Activated T-helper 1 cell treated with anti-CD3 and anti-CD28 coated beads, Interleukin-2, amount 50 U/mL, for 16 hours (primary cell): Measurements from ENCODE around the gene ACACA.

Experiments
- DNase-seq, 2 donors: peaks; one replicate each; pipeline ENCODE4 v3.0.0-alpha.2; 2020; ENCODE audit warnings: low read depth in 1 of 2, low spot score in 1 of 2

Gene ACACA

DNA sequence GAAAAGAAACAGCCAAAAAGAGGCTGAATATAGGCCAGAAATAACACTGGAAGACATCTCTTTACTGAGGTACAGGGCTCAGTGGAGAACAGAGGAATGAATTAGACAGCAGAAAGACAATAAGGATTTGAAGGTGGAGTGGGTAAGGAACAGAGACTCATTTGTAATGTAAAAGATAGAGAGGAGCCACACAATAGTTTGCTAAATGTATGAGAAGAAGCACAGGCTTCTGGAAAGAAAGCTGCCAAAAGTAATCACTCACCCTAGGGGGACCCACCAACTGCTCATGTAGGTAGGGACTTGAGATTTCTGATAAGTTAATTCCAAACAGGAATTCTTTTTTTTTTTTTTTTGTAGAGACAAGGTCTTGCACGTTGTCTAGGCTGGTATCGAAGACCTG, 271.1 kb downstream of the ACACA start:
- no peak for DNase-seq

DNA sequence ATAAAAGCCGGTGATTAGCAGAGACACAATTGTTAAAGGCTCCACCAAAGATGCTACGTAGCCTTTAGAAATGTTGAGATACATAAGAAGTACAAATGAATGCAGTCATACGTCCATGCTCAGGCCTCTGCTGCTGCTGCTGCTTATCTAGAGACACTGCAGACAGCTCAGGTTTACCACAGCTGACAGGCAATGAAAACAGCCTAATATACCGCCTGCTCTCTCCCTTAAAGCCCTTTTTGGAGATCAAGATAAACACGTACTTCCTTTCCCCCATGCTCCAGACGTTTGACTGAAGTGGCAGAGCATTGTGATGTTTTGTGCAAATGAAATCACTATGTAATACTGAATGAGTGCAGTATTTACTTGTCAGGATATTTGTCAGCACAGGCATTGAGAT, 272.6 kb downstream of the ACACA start:
- DNase-seq = no peak

DNA sequence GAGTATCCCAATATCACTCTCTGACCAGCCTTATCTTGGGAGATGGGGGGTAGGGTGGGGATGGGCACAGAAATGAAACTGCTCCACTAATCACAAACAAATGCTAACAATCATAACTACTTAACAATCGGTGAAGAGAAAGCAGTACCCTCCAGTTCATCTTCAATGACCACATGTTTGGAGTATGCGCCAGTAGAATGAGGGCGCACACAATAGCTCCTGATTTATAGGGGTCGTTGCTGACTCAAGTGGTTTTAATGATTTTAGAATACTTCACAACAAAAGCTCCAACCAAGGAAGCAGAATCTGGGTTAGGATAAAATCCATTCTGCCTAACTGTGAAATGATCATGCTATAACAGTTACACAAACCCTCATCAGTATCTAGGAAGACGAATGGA, 273.5 kb downstream of the ACACA start:
- DNase-seq = no peak

DNA sequence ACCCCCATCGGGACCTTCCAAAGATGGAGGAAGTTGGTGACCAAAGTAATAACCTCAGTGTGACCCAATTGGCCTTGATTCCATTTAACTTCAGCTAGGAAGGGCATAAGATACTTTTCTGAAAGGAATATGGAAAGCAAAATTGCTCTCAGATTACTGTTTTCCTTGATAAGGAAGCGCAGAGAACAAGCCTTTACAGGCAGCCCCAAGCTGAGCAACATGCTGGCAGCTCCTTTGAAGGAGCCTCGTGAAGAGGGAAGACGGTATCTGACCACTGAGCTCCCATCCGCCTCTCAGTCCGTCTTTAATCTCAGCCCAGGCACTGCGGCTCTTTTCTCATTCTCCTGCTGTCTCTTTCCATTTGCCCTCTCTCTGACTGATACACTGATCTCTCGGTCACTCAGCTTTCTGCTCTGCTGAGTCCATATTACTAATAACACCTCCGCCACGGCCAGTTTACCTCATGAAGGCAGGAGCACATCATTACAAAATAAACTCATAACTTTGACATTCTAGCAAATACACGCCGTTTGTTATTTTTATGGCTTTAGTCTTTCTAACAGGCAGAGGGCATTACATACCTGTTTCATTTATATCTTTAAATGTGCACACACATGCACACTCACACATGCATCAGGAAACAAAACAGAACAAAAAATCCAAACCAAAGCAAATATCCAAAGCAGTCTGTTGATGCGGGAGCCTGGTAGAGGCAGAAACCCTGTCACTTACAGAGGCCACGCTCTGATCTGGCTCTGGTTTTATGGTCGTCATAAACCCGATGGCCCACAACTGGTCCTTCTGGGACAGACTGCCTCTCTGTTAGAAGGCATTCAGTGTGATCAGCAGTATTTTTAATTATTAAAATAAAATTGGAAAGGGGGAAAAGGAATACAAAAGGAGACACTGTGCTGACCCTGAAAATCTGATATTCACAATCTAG, 274.7 kb downstream of the ACACA start:
- no peak for DNase-seq

DNA sequence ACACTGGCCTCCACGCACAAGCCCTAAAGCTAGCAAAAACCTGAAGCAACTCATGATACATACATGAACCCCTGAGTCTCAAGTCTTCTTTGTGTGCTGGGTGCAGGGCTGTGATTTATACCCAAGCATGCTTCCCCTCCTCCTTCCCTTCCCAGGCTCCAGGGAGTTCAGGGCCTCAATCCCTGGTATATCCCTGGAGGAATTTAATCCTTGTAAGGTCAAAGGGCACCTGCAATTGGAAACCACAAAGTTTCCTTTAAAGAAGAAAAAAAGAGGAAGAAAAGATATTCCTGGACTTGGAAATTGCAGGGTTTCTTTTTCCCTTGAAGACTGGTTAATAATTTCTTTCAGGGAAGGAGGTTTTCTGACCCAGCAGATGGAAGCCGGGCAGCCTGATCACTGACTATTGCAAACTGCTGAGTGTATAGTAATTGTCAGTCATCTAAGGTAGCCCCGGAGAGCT, 275.6 kb downstream of the ACACA start:
- DNase-seq = no peak

DNA sequence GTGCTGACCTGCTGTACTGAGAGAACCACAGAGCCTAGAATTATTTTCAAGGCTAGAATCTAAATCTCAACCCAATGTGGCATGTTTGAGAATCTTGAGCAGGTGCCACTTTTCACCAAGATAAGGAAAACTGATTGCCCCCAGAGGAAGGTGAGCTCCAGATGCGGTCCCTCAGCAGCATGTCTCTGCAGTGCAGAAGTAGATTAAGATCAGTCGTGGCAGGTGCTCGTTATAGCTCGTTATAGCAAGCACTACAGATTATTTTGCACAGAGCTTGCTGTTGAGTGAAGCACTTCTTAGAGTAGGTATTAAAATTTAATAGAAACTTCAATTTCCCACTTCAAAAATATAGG, 281.8 kb downstream of the ACACA start:
- no peak for DNase-seq

DNA sequence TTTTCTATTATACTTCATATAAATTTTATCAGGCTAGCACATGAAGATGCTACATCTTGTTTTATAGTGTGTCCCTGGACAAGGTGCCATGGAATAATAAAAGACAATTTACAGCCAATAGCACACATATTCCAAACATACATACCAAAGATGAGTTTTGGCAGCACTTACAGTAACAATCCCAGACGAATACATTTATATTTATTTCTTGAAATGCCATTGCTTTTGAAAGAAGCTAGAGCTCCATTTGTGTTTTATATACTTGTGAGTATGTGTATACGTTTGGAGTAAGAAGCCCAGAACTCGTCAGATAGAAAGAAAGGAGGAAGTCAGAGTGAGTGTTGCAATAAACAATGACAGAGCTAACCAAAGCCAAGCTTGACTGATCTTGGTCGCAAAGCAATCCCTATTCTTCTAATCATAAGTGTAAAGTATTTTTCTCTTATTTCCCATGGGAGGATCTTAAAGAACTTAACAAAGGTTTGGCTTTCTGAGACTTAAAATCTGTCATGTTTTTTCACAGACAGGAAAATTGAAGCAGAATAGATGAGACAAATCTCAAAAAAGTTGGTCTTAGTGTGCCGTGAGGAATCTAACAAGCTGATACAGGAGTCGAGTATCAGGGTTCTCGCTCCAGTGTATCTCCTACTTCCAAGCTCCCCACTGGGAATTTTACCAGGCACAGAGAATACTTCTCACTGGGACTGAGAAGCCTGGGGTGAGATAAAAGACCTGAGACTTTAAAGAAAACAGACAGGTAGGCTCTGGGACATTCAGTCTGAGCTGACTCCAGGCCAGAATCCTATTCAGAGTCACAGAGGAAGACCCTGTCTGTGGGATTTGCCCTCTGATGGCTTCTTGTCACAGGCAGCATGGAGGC, 282.5 kb downstream of the ACACA start:
- DNase-seq = no peak

DNA sequence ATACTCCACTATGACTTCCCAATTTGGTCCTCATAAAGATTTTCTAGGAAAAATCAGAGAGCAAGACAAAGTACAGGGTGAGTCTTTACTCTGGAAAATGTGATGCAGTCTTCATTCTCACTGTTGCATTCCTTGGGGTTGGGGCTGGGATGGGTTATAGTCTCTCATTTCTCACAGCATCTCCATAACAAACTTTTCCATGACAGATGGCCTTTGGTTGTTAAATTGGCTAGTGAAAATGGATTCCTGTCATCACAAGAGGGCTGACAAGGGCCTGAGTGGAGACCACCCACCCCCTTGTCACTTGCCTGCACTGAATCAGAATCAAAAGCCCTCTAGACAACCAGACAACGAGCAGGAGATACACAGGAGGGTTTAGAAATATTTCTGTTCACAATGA, 283.2 kb downstream of the ACACA start:
- DNase-seq = no peak

DNA sequence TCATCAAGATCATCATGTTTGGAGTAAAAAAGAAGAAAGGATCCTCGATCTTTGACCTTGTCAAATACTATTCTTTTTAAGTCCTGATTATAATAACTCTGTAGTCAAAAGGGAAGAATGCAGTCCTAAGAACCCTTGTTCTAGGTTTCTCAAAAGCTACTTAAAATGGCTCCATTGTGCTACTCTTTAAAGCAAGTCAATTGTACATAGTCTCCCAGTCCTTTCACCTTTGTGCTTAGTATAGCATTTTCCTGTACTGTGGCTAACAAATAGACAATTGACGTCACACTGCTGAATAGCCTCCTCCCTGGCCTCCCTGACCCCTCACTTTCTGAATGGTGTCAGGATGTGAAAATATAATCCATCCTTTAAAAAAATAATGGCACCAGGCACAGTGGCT, 285.0 kb downstream of the ACACA start:
- DNase-seq = no peak

DNA sequence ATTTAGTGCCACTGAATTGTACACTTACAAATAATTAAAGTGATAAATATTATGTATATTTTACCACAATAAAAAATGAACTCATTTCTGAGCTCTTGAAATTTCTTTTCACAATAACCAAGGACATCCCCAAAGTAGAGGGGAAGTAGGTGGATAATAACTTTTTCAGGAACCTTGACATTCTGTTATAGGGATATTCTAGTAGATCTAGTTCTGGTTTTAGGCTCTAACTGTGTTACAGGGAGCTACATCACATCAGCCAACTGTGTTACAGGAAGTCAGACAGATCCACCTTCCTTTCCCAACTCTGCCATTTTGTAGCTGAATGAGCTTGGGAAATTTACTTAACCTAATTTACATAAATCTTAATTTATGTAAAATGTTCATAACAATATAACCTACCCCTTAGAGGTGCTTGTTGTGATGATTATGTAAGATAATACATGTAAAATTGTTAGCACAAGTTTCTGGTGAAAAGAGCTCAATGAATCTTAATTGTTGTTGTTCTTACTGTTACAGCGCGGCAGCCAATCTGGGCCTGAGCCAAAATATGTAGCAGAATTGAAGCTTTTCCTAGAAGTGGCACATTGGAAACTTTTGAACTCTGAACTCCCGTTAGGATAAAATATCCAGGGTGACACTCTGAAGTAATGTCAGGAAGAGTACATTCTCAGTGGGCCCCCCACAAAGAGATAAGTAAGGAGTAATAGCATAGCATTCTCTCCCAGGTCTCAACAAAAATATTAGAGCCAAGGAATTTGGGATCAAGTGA, 288.1 kb downstream of the ACACA start:
- no peak for DNase-seq

DNA sequence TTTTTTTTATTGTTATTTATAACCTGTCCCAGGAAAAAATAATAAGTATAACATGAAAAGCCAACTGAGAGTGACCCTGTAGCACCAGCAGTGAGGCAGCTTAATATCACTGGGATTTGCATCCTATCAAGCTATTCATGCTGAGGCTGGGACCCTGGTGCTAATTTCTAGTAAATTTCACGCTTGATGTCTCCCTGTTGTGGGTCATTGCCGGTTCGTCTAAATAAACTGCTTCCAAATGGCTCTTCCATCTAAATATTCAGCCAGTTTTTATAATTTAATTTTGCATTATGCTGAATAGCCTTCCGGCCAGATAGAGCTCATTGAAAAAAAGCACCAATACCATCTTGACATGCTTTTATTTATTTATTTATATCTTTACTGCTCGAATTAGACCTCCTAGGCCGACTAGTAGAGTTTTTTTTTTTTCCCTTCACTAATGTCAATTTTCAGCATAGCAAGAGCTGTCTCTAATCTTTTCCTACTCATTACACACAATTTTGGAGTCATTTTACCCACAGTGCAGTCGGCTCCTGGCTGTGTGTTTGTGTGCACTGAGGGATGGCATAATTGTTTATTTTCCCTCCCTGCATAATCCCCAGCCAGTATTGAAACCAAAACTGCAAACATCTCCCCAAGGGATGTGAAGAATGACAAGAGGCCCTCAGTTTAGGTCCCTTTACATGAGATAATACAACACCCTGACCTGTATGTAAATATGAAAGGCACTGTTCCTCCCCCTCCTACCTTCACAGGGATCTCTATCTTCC, 289.1 kb downstream of the ACACA start:
- no peak for DNase-seq

DNA sequence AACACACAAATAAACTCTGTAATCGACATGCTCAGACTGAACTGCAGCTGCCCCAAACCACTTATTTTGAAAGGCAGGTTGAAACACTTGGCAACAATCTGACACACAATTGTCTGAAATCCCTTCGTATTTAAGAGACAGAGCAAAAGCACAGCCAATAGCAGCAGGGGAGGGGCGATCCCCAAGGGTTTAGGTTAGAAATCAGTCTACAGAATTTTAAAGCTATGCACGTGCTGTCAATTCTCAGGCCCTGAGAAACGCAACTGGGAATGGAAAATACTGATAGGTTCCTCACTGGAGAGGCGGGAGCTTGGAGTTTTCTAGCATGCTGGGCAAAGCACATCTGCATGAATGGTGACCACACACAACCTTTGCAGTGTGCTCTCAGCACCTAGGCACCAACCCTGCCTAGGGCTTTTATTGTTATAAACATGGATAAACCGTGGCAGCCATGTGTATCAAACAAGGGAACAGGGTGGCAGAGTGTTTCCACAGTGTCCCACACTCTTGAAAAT, 289.9 kb downstream of the ACACA start:
- DNase-seq = no peak

DNA sequence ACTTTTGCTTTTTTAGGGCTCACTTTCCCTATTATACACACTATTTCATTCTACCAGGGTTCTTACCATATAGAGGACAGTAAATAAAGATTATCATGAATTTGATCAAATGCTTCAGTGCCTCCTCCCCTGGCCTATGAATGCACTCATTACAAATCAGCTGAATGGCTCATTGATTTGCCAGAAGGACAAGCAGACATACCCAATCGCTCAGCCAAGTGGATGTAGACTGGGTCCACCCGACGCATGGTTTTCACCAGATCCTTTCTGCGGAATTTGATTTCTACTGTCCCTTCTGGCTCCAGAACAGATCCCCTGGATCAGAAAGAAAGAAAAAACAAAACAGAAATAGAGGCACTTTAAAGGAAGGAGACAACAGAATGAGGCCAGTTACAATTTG, 295.3 kb downstream of the ACACA start:
- DNase-seq = no peak

DNA sequence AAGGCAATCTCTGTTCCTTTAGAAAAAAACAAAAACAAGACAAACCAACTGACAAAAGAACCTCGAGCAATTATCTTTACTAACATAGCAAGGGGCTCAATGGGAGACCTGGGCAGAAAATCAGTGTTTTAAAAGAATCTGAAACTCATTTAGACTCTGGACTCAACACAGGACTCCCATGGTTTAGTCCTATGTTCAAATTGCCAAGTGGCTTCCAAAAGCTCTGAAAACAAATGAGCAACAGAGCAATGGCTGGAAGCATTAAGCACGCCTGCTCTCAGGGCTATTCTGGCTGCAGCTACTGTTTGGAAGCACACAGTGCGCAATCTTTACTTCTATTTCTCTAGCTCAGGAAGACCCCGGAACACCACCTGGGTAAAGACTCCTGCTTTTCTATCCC, 295.9 kb downstream of the ACACA start:
- no peak for DNase-seq

DNA sequence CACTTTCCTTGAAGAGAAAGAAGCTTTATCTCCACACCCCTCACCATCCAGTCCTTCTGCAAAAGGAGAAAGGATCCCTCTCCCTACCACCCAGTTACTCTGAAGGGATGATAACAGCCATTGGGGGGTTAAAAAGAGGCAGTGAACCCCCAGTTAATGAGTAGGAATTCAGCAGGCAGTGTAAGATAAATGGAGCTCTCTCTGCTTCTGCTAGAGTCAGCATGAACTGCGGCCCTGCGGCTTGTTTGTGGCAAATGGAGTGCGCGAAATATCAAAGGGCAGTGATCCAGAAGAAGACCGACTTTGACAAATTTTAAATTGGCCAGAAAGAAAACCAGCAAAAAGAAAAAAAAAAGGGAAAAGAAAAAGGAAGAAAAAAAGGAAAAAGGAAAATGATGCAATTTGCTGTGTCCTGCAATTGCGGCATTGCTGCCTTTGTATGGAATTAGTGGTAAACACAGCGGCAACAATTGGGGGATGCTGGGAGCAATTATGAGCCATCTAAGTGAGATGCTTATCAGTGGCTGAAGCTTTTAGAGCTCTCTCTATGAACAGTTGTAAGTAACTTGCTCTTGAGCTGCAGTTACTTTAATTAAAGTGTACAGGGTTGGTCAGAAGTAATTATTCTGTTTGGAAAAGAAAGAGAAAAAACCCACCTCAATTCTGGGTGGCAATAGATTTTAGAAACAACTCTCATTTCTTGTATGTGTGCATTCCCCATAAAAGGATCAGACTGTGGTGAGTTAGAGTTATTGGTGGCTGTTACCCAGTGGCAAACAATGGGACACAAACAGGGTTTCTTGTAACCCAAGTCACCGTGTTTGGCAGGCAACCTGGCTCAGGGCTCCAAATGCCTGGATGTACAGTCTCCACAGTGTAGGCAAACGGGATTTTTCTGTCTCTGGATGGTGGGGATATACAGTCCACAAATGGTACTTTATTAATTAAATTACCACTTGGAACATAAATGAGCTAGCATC, 296.6 kb downstream of the ACACA start:
- DNase-seq = no peak

DNA sequence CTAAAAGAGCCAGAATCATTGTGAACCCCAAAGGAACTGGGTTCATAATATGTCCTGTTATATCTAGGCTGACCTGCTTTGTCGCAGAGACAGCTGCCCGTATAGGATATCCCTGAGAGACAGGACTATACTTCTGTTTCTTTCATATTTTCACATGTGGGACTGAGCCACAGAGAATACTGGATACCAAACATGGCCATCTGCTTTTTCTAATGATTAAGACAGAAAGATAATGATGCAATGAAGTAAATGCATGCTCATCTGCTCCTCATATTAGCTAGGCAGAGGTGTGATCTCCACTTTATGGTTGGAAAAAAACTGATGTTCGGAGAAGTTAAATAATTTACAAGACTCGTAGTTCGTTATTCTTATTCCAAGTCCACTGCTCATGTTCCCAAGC, 297.5 kb downstream of the ACACA start:
- DNase-seq = no peak

DNA sequence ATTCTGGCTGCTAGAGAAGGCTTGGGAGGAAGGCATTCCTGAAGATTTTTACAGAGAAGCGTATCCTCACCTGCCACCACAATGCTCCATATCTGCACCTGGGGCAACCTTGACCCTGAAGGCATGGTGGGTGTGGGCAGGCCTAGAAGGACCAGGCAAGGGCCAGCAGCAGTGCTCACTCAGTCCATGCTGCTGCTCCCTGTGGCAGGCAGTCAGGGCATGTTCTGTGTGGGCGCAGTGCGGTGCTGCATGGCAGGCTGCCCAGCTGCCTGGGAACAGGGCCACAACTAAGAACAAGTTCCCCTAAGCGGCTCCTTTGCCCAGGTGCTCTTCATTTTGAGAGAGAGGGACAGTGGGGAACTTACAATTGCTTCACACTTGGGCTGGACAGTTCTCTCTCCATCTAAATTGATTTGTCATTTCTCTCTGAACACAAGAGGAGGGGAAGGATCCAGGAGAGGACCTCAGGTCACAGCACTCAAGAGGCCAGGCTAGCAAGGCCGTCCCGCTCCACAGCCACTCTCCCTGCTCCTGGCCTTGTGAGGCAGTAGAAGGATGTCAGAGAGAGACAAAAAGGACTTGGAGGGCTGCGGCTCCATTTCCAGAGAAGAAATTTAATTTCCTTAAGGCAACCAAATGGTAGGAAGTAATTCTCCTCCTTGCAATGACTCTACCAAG, 299.1 kb downstream of the ACACA start:
- DNase-seq = no peak

DNA sequence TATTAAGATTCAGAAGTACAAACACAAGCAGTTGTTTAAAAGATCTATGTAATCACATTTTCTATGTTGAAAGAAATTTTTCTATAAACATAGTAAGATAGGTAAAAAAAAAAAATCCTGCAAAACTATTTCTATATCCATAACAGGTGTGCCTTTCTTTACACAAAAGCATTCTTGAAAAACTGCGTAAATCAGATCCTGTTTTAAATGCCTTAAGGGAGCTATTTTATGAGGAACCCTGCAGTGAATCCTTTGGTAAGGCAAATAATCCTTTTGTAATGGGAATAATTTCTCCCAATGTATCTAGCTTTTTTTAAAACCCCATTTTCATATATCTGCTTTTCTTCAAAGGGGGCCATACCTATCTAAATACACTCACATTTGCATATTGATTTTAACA, 300.6 kb downstream of the ACACA start:
- no peak for DNase-seq

DNA sequence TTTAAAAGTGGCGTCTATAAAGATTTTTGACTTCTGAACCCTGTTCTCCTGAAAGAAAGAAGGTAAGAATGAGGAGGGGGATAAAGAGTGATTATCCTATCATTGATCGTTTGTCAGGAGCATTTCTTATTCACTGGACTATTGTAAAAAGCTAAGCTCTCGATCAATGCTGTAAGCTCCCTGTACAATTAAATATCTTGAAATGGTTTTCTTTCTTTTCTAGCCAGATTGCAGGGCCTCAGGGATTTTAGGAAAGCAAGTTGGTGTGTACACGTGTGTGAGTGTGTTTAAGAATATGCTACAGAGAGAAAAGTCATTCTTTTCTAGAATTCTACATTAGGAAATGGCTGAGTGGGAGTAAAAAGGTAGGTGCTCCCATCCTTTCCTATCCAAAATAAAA, 303.4 kb downstream of the ACACA start:
- no peak for DNase-seq
